K562 (cell line): ENCODE measurements around the gene PAQR4. TPM values are rescaled to one million over a fixed set of nuclear protein-coding genes. Genes with fewer than 3 reads are reported as not detected.

Experiments used
- ATAC-seq: fragments of 200-7000 bp; cut with Tn5 transposase; 3 replicates; pipeline ENCODE4 v1.9.1; 2020; ENCODE audit warnings: moderate library complexity
- BruUV-seq: library from RNA; stranded (reverse); fragments of 400-500 nt; replicated peaks from 2 replicates; lab custom pipeline; 2021; lab: Mats Ljungman, UMichigan
- CTCF ChIA-PET: fragments of 300-600 bp; formaldehyde crosslinking; extraction: SDS; loops from one replicate; lab custom pipeline; 2021; ENCODE audit warnings: low intra/inter-chr PET ratio; lab: Yijun Ruan, JAX
- POLR2A ChIA-PET: fragments of 300-600, 350-650 bp; sonication (Branson Sonifier 250); formaldehyde crosslinking; extraction: SDS; loops from one replicate; lab custom pipeline; 2021; ENCODE audit warnings: antibody characterized with exemption, inconsistent platforms; lab: Yijun Ruan, JAX
- DNase-seq, 4 experiments: peaks; one replicate each; pipeline versions ENCODE4 v3.0.0 to v3.0.0-alpha.2; 2011 to 2018; ENCODE audit warnings: low spot score in 3 of 4, mixed read lengths in 3 of 4; ENCODE audit errors: extremely low read depth in 1 of 4
- FAIRE-seq: peaks from 2 replicates; lab custom pipeline; 2011; peaks lifted over from hg19 to GRCh38; lab: Jason Lieb, UNC
- H2AFZ ChIP-seq: 2 replicates; pipeline ENCODE4 v1.6.0; 2011; ENCODE audit warnings: low read depth, low read length, control low read depth, inconsistent platforms
- H3K27ac ChIP-seq: fragments of 200-600 bp; 3 replicates; pipeline ENCODE4 v1.8.0; 2011; ENCODE audit warnings: low read depth, mild to moderate bottlenecking, control low read depth, inconsistent platforms, low read length, moderate library complexity, mixed read lengths; ENCODE audit errors: extremely low read depth
- H3K27me3 ChIP-seq, 2 experiments: fragments of 300-600 bp in 1 of 2; 2 replicates in 1 of 2; 3 replicates in 1 of 2; pipeline versions ENCODE4 v1.6.0 to v1.8.0; 2011; ENCODE audit warnings: inconsistent platforms in 2 of 2, low read length in 2 of 2, mild to moderate bottlenecking in 1 of 2, mixed read lengths in 1 of 2, moderate library complexity in 1 of 2; ENCODE audit not compliant: control insufficient read depth in 2 of 2, insufficient read depth in 2 of 2
- H3K36me3 ChIP-seq: fragments of 300-600 bp; 3 replicates; pipeline ENCODE4 v1.8.0; 2011; ENCODE audit warnings: mild to moderate bottlenecking, low read length, inconsistent platforms; ENCODE audit not compliant: control insufficient read depth, insufficient read depth
- H3K4me1 ChIP-seq, 2 experiments: fragments of 200-600 bp in 1 of 2; replicated peaks in 1 of 2; 2 replicates in 1 of 2; 3 replicates in 1 of 2; pipeline versions ENCODE4 v1.5.1 to v1.8.0; 2011; ENCODE audit warnings: inconsistent platforms in 2 of 2, low read length in 2 of 2, mild to moderate bottlenecking in 1 of 2, mixed read lengths in 1 of 2, moderate library complexity in 1 of 2; ENCODE audit not compliant: control insufficient read depth in 2 of 2, insufficient read depth in 2 of 2
- H3K4me2 ChIP-seq: 2 replicates; pipeline ENCODE4 v1.6.1; 2011; ENCODE audit warnings: low read length, control low read depth, inconsistent platforms, mixed read lengths; ENCODE audit not compliant: insufficient read depth
- H3K4me3 ChIP-seq: fragments of 200-600 bp; sonication (generic), shearing (Covaris generic); 2 replicates; pipeline ENCODE4 v1.5.1; 2016; ENCODE audit warnings: control low read depth, inconsistent platforms
- H3K79me2 ChIP-seq: fragments of 200-600 bp; 3 replicates; pipeline ENCODE4 v1.8.0; 2011; ENCODE audit warnings: low read length, inconsistent platforms; ENCODE audit not compliant: control insufficient read depth, insufficient read depth
- H3K9ac ChIP-seq, 2 experiments: 2 replicates each; pipeline versions ENCODE4 v1.6.0 to v1.6.1; 2011; ENCODE audit warnings: low read depth in 2 of 2, low read length in 2 of 2, control low read depth in 1 of 2, inconsistent platforms in 1 of 2, mild to moderate bottlenecking in 1 of 2, mixed read lengths in 1 of 2; ENCODE audit not compliant: insufficient read depth in 1 of 2
- H3K9me1 ChIP-seq: one replicate; pipeline ENCODE4 v1.6.0; 2011; ENCODE audit warnings: inconsistent platforms, mild to moderate bottlenecking, low read length, moderate library complexity; ENCODE audit not compliant: control insufficient read depth, insufficient read depth
- H3K9me3 ChIP-seq: replicated peaks from 2 replicates; pipeline ENCODE4 v1.5.1; 2011; ENCODE audit warnings: low read depth, low read length, inconsistent platforms; ENCODE audit not compliant: control insufficient read depth, insufficient read depth
- H4K20me1 ChIP-seq: replicated peaks from 2 replicates; pipeline ENCODE4 v1.6.1; 2011; ENCODE audit warnings: low read length, inconsistent platforms, mixed read lengths; ENCODE audit not compliant: control insufficient read depth, insufficient read depth
- EHMT2 ChIP-seq: fragments of 450-650 bp; IDR thresholded peaks from 2 replicates; pipeline ENCODE4 v1.6.1; 2018; ENCODE audit warnings: antibody characterized with exemption
- ETS2 ChIP-seq: IDR thresholded peaks from 2 replicates; pipeline ENCODE4 v1.6.1; 2016; ENCODE audit warnings: borderline replicate concordance, missing genetic modification characterization, mild to moderate bottlenecking, moderate library complexity, missing compliant biosample characterization; ENCODE audit not compliant: poor library complexity, severe bottlenecking
- MBD2 ChIP-seq: sonication (generic); IDR thresholded peaks from 2 replicates; pipeline ENCODE4 v1.6.1; 2016; ENCODE audit warnings: low read depth, borderline replicate concordance
- PCBP2 ChIP-seq: fragments of 200-400 bp; formaldehyde crosslinking; IDR thresholded peaks from 2 replicates; pipeline ENCODE4 v1.6.1; 2018; ENCODE audit warnings: low read length, low read depth, mild to moderate bottlenecking, moderate library complexity; ENCODE audit not compliant: poor library complexity, severe bottlenecking
- SUPT5H ChIP-seq: fragments of 450-650 bp; IDR thresholded peaks from 2 replicates; pipeline ENCODE4 v1.6.1; 2016
- TAF15 ChIP-seq: fragments of 200-400 bp; formaldehyde crosslinking; IDR thresholded peaks from 2 replicates; pipeline ENCODE4 v1.6.1; 2017; ENCODE audit warnings: mild to moderate bottlenecking, low read depth, low read length, moderate library complexity
- TAF7 ChIP-seq: fragments of 450-650 bp; IDR thresholded peaks from 2 replicates; pipeline ENCODE4 v1.6.1; 2016; ENCODE audit warnings: missing genetic modification characterization, missing compliant biosample characterization
- TBP ChIP-seq: optimal IDR thresholded peaks from 2 replicates; pipeline ENCODE3; 2011; ENCODE audit warnings: low read depth, low read length, improper control_type of control experiment
- ZFP30 ChIP-seq: fragments of 250-450 bp; sonication (Bioruptor Pico); IDR thresholded peaks from 2 replicates; pipeline ENCODE4 v1.8.0; 2022; ENCODE audit warnings: moderate library complexity, mild to moderate bottlenecking, inconsistent platforms, borderline replicate concordance
- ZNF134 ChIP-seq: fragments of 250-450 bp; sonication (Bioruptor Pico); conservative IDR thresholded peaks from 2 replicates; pipeline ENCODE4 v1.4.0; 2020
- ZNF140 ChIP-seq: fragments of 250-450 bp; sonication (Bioruptor Pico); IDR thresholded peaks from 2 replicates; pipeline ENCODE4 v1.8.0; 2021; ENCODE audit warnings: moderate library complexity, mild to moderate bottlenecking, inconsistent platforms
- ZNF146 ChIP-seq: IDR thresholded peaks from one replicate; pipeline ENCODE4 v1.6.1; 2018; ENCODE audit warnings: missing compliant biosample characterization; ENCODE audit not compliant: unreplicated experiment
- ZNF217 ChIP-seq: sonication (generic); formaldehyde crosslinking; IDR thresholded peaks from 2 replicates; pipeline ENCODE4 v1.8.0; 2022; ENCODE audit warnings: mild to moderate bottlenecking, missing genetic modification reagents
- ZNF584 ChIP-seq: fragments of 200-800 bp; sonication (Bioruptor generic); IDR thresholded peaks from 2 replicates; pipeline ENCODE4 v1.6.1; 2016; ENCODE audit warnings: low read depth, mild to moderate bottlenecking, missing genetic modification characterization, missing compliant biosample characterization
- WGBS: fragments of 100-300 bp; shearing (Covaris generic); methylation state at CpG from one replicate; pipeline ENCODE4 v1.1.6; 2016; ENCODE audit warnings: low coverage, mixed read lengths; ENCODE audit not compliant: insufficient coverage; ENCODE audit errors: missing lambda C conversion rate; 5-methylcytosine and 5-hydroxymethylcytosine counted together
- in situ Hi-C: fragments of 300-500 bp; cut with MboI; formaldehyde crosslinking; loops from 4 replicates; pipeline ENCODE4 v1.15.0; 2018; ENCODE audit warnings: inconsistent platforms, mixed read lengths
- intact Hi-C: fragments of 100-400 bp; cut with micrococcal nuclease; formaldehyde crosslinking; loops from 2 replicates; pipeline ENCODE4 v1.14.2; 2022
- polyA plus RNA-seq, 8 experiments: library from polyadenylated mRNA; depleted of rRNA in 4 of 8; stranded (reverse) in 5 of 8; unstranded in 3 of 8; fragments of >200 nt; fragmentation: Nextera tagmentation in 2 of 8; fragmentation: Illumina TruSeq in 1 of 8; extraction: Ambion mirVana in 2 of 8; extraction: Trizol in 1 of 8; gene quantifications; 2 replicates each; pipeline versions ENCODE4 v1.2.1 to v1.2.3, GENCODE V29; 2011 to 2014; ENCODE audit warnings: inconsistent platforms in 1 of 8, missing spikeins in 1 of 8
- total RNA-seq, 7 experiments: library from RNA; depleted of rRNA in 6 of 7; stranded (reverse); fragments of >200 nt in 6 of 7; fragmentation: Illumina TruSeq in 2 of 7; extraction: Trizol in 2 of 7; gene quantifications; 2 replicates each; pipeline versions ENCODE4 v1.2.1 to v1.2.3, GENCODE V29; 2011 to 2021; ENCODE audit warnings: low replicate concordance in 1 of 7
- TF ChIP-seq, protein P1 (sequence below): IDR thresholded peaks from 3 replicates; pipeline ENCODE4 v1.6.1; 2011; ENCODE audit warnings: borderline replicate concordance, mild to moderate bottlenecking, moderate library complexity; ENCODE audit not compliant: insufficient read length; ENCODE audit errors: extremely low read depth

The PAQR4 gene
- total and polyA plus RNA-seq, 9 of the 15 experiments (the other 6 are each of a cell fraction or from before 2014, with no cell fraction given): 0.62 to 40.4 (median 19.5) TPM

DNA sequence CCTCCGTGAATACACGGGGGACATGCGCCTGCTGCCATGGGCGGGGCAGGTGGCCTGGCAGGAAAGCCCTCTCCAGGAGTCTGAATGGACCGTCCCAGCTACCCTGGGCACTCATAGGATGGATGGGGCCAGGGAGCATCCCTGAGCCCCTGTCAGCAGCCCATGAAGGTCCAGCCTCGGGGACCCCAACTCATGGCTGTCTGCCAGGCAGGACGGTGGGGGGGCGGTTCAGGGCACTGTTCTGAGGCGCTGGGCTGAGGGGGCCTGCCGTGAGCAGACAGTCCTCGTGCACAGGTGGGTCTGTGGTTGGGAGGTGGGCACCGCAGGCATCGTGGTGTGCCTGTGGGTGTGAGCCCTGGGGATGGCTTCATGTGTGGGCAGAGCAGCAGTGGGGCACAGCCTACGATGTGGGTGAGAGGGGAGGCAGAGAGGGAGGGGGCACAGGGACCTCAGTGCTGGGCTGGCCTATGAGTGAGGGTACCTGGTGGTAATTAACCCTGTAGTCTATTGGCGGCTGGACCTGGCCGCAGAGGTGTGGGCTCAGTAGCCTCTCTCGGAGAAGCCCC, 17.6 kb downstream of the PAQR4 start:
- POLR2A ChIA-PET: interaction anchor here (0.5 kb wide), 1 partner anchor 15 kb away, joined by 3 read pairs; no protein-coding TSS in a partner anchor

More for the DNA sequence above, 17.6 kb downstream of the PAQR4 start:
- no peak overlapping the region for H3K4me3 ChIP-seq
- no peaks in the 10 kb centered on the region for H3K36me3 ChIP-seq
- intact Hi-C loops: no loop called here
- H3K9ac ChIP-seq: peak overlapping the region in 1 of 2 experiments; percentile 64; a peak in 2 of 4 replicates
- CTCF ChIA-PET: no interaction called here
- FAIRE-seq (no peak), DNase-seq (no peak)
- H3K4me1 ChIP-seq: peaks cover 16 to 70% of the 10 kb centered on the region in 2 experiments
- WGBS: 59% methylated on average over 12 of the region's 17 CpGs
- no TSS peak for BruUV-seq
- H3K4me2 ChIP-seq: no peak overlapping the region
- in situ Hi-C loops: no loop called here
- TF ChIP-seq ZNF217 (CRISPR knock-in tag) (no peak), ZNF146 (CRISPR knock-in tag) (no peak), SUPT5H (no peak), EHMT2 (no peak), TAF15 (no peak), PCBP2 (no peak), TBP (no peak), TAF7 (tag) (no peak), ZFP30 (CRISPR knock-in tag) (no peak), ZNF134 (no peak), ZNF584 (no peak), ETS2 (tag) (no peak), MBD2 (no peak), ZNF140 (no peak)
- TF ChIP-seq, protein P1, sequence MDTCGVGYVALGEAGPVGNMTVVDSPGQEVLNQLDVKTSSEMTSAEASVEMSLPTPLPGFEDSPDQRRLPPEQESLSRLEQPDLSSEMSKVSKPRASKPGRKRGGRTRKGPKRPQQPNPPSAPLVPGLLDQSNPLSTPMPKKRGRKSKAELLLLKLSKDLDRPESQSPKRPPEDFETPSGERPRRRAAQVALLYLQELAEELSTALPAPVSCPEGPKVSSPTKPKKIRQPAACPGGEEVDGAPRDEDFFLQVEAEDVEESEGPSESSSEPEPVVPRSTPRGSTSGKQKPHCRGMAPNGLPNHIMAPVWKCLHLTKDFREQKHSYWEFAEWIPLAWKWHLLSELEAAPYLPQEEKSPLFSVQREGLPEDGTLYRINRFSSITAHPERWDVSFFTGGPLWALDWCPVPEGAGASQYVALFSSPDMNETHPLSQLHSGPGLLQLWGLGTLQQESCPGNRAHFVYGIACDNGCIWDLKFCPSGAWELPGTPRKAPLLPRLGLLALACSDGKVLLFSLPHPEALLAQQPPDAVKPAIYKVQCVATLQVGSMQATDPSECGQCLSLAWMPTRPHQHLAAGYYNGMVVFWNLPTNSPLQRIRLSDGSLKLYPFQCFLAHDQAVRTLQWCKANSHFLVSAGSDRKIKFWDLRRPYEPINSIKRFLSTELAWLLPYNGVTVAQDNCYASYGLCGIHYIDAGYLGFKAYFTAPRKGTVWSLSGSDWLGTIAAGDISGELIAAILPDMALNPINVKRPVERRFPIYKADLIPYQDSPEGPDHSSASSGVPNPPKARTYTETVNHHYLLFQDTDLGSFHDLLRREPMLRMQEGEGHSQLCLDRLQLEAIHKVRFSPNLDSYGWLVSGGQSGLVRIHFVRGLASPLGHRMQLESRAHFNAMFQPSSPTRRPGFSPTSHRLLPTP: no peak
- TF ChIP-seq, all 486 proteins: peak for 0
- Histone ChIP-seq H2AFZ (no peak overlapping the region), H3K9me3 (no peaks in the 10 kb centered on the region), H3K27ac (no peak overlapping the region), H3K9me1 (no peaks in the 10 kb centered on the region), H3K79me2 (no peaks in the 10 kb centered on the region), H3K27me3 (no peaks in the 10 kb centered on the region), H4K20me1 (no peaks in the 10 kb centered on the region)
- no peak for ATAC-seq
